22Rv1 (cell line): Measurements from ENCODE around the gene ACTL8.

Experiments used
- H3K27ac ChIP-seq: fragments of 450-650 bp; 2 replicates; pipeline ENCODE4 v1.5.1; 2017
- ZFX ChIP-seq: fragments of 450-650 bp; IDR thresholded peaks from 2 replicates; pipeline ENCODE4 v1.6.1; 2017; ENCODE audit warnings: antibody characterized with exemption, borderline replicate concordance
- TF ChIP-seq, protein P1 (sequence below): fragments of 450-650 bp; IDR thresholded peaks from 2 replicates; pipeline ENCODE4 v1.5.1; 2017; ENCODE audit warnings: mild to moderate bottlenecking

ACTL8 gene

DNA sequence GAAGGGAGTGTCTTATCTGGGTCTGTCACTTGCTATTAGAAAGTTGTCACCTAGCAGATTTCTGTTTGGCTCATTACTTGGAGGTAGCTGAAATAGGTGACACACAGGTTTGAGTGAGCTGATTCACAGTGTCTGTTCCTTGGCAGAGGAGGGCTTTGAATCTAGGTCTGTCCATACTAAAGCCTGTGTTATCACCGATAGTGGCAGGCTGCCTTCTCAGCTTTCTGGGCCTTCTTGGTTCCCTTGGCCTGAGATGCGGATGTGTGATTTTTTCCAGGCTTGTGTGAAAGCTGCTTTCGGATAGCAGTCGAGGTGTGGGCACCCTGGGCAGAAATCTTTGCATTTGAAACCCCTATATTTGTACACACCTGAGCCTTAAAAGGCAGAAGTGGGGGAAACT, 73.9 kb downstream of the ACTL8 start:
- TF ChIP-seq ZFX, result no peak
- TF ChIP-seq, protein P1, sequence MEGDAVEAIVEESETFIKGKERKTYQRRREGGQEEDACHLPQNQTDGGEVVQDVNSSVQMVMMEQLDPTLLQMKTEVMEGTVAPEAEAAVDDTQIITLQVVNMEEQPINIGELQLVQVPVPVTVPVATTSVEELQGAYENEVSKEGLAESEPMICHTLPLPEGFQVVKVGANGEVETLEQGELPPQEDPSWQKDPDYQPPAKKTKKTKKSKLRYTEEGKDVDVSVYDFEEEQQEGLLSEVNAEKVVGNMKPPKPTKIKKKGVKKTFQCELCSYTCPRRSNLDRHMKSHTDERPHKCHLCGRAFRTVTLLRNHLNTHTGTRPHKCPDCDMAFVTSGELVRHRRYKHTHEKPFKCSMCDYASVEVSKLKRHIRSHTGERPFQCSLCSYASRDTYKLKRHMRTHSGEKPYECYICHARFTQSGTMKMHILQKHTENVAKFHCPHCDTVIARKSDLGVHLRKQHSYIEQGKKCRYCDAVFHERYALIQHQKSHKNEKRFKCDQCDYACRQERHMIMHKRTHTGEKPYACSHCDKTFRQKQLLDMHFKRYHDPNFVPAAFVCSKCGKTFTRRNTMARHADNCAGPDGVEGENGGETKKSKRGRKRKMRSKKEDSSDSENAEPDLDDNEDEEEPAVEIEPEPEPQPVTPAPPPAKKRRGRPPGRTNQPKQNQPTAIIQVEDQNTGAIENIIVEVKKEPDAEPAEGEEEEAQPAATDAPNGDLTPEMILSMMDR, result no peak
- no peak overlapping the region for H3K27ac ChIP-seq

DNA sequence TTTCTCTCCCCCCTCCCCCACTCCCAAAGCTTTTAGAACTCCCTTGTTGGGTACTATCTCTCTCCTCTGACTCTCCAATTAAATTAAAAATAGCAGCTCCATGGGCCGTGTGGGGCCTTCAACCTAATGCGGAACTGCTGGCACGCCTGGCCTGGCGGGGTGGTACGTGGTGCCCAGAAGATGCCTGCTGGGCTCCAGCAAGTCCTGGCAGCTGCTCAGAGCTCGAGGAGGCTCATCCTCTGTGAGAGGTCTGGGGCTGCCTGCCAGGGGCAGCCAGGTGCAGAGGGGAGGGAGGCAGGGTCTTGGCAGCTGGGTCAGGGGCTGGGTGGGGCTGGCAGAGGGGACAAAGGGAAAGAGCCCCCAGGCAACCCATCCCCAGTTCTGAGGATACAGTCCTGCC, 74.4 kb downstream of the ACTL8 start:
- TF ChIP-seq ZFX, result no peak
- TF ChIP-seq, protein P1, result no peak
- H3K27ac ChIP-seq, result no peak overlapping the region

DNA sequence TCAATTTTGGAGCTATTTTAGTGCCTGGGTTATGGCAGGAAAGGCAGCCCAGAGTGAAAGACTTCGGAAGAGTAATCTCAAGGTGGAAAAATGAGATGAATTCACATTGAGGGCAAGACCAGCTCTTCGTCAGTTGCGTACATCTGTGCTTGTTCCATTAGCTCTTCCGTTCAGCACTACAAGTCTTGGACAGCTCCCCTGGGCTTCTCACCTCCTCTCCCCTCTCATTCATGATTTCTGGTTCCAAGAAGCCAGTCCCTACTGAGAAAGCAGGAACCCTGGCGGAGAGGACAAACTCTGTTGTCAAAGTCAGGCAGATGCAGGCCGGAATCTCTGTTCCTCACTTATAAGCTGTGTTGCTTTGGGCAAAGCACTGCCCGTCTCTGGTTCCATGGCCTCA, 76.5 kb downstream of the ACTL8 start:
- no peak overlapping the region for H3K27ac ChIP-seq
- TF ChIP-seq ZFX, result no peak
- TF ChIP-seq, protein P1, result no peak

DNA sequence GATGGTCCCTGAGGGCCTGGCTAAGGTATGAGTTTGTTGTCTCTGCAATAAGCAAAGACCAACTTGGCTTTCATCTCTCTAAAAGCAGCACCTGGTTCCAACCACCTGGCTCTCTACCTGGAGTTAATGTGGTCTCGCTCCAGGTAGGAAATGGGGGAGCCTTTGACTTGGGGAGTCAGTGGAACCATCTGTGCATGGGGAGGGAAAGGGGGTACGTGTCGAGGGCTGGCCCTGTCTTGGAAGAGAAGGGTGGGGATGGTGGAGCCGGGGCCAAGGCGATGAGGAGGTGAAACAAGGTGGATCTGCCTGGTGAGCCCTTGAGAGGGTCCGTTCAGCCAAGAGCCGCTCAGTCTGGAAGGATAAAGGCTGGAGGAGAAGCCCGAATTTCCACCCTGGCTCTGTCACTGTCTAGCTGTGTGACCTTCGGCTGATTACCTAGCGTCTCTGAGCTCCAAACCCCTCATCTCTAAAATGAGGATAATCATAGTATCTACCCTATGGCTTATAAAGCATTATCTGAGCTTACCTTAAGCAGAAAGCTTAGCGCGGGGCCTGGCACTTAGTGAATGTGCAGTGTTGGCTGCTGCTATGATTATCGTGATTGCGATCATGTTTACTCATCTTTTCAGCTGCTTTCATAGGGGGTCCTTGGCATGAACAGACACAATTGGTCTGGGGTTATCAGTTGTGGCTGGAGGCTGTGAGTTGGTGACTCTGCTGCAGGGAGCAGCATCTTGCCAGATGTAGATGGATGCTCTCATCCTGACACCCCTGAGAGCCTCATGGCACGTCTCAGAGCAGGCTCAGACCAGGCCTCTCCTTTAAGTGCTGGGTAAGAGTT, 78.7 kb downstream of the ACTL8 start:
- no peak for TF ChIP-seq ZFX
- TF ChIP-seq, protein P1, result no peak
- no peak overlapping the region for H3K27ac ChIP-seq

DNA sequence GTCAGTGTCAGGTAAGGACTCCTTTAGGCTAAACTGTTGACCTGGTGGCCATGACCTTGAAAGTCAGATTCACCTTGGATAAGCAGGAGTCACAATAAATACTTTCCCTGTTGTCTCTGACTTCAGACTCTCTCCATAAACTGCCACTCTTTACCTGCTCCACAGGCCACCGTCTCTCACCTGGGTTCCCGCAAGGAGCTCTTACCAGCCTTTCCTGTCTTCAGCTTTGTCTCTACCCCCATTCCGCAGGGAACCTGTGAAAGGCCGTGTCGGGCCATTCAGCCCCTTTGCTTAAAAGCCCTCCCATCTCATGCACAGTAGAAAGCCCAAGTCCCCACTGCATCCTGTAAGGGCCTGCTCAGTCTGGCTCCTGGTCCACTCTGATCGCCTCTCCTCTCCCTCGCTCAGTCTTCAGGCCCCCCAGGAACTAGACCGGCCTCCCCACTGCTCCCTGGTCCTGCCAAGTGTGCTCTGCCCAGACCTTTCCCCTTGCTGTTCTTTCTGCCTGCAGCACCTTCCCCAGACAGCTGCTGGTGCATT, 79.5 kb downstream of the ACTL8 start:
- TF ChIP-seq, protein P1, result no peak
- no peak for TF ChIP-seq ZFX
- H3K27ac ChIP-seq, result no peak overlapping the region

DNA sequence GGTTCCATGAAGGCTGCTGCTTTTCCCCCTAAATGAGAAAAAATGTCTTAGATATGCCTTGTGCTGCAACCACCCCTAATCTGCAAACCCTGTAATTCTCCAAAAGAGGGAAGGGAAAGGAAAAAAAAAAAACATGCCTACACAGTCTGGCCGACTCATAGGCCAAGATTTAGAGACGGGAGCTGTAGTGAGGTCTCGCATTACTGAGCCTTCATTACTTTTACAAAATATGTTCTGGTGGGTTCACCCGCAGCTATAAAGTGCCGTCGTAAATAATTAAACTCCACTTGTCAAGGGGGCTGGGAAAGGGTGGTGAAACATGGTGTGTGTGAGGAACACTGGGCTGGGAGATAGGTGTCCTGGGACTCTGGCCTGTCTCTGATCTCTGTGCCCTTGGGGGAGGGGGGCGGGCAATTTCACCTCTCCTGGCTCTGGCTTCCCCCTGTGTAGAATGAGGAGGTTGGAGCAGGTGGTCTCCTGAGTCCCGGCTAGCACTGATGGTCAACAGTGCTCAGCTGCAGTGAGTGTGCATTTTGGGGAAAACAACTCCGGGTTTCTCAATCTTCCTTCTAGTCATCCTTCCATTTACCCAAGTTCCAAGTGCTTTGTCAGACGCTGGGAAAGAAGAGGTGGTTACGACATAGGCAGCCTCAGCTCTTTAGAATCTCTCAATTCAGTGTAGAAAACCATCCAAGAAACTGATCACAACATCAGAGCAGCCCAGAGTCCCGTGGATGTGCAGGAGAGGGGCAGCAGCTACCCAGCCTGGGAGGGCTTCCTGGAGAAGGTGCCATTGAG, 82.3 kb downstream of the ACTL8 start:
- H3K27ac ChIP-seq, result no peak overlapping the region
- TF ChIP-seq, protein P1, result no peak
- TF ChIP-seq ZFX, result no peak
